NT2/D1 (cell line): ENCODE data around the gene KLHL3.

Source experiments
- SUZ12 ChIP-seq: IDR thresholded peaks from 2 replicates; pipeline ENCODE4 v1.6.1; 2011; ENCODE audit not compliant: insufficient read length, insufficient read depth; ENCODE audit errors: extremely low read depth
- ZNF274 ChIP-seq: IDR thresholded peaks from 2 replicates; pipeline ENCODE4 v1.6.1; 2011; ENCODE audit warnings: mild to moderate bottlenecking, low read depth, low read length

DNA sequence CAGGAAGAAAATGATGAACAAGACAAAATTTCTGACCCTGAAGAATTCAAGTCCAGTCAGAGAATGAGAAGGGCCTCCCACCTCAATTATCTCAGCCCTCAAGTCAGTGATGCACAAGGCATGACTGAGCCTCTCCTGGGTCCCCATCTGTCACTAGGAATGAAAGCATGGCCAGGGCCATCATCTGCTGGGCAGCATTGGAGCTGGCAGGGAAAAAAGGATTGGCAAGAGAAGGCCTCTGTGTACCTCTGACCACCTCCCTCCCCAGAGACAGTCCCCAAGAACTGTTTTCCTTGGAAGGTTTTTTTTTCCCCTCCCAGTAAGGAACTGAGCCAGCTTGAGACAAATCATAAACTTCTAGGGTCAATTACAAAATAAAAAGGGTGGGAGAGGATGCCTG is 76.7 kb downstream of the KLHL3 start:
- TF ChIP-seq ZNF274 (no peak), SUZ12 (no peak)
